RWPE2 (cell line): ENCODE measurements around the gene OTP.

Source experiments
- ATAC-seq: fragments of 200-7000 bp; cut with Tn5 transposase; 3 replicates; pipeline ENCODE4 v1.9.1; 2021; ENCODE audit warnings: low read depth
- DNase-seq: peaks from one replicate; pipeline ENCODE4 v3.0.0-alpha.2; 2020; ENCODE audit warnings: low spot score
- H3K27ac ChIP-seq: fragments of 450-650 bp; 2 replicates; pipeline ENCODE4 v1.5.1; 2017; ENCODE audit warnings: mild to moderate bottlenecking; ENCODE audit not compliant: poor library complexity, severe bottlenecking
- H3K27me3 ChIP-seq: fragments of 250-450 bp; sonication (Bioruptor Pico); 2 replicates; pipeline ENCODE4 v1.5.1; 2021; ENCODE audit warnings: mild to moderate bottlenecking, moderate library complexity; ENCODE audit not compliant: insufficient read depth, poor library complexity, severe bottlenecking
- H3K36me3 ChIP-seq: fragments of 250-450 bp; sonication (Bioruptor Pico); 2 replicates; pipeline ENCODE4 v1.5.1; 2020; ENCODE audit warnings: low read depth, mild to moderate bottlenecking, moderate library complexity
- H3K4me1 ChIP-seq: fragments of 250-450 bp; sonication (Bioruptor Pico); 2 replicates; pipeline ENCODE4 v1.5.1; 2021; ENCODE audit warnings: mild to moderate bottlenecking, moderate library complexity; ENCODE audit not compliant: insufficient read depth, poor library complexity, severe bottlenecking
- H3K4me3 ChIP-seq: fragments of 250-450 bp; sonication (Bioruptor Pico); 2 replicates; pipeline ENCODE4 v1.5.1; 2021; ENCODE audit warnings: mild to moderate bottlenecking, moderate library complexity; ENCODE audit not compliant: severe bottlenecking
- H3K9me3 ChIP-seq: fragments of 250-450 bp; sonication (Bioruptor Pico); 2 replicates; pipeline ENCODE4 v1.5.1; 2021; ENCODE audit warnings: mild to moderate bottlenecking, moderate library complexity; ENCODE audit not compliant: severe bottlenecking
- TF ChIP-seq, protein P1 (sequence below): fragments of 450-650 bp; IDR thresholded peaks from one replicate; pipeline ENCODE4 v1.5.1; 2017; ENCODE audit warnings: mild to moderate bottlenecking, moderate library complexity; ENCODE audit not compliant: poor library complexity, severe bottlenecking

The OTP gene

GRCh38 chr5:77643654-77644370 is 5.3 kb upstream of the OTP start:
- Histone ChIP-seq H3K4me1 (no peaks in the 10 kb centered on the region), H3K4me3 (no peak overlapping the region), H3K27ac (no peak overlapping the region), H3K9me3 (no peaks in the 10 kb centered on the region), H3K36me3 (no peaks in the 10 kb centered on the region), H3K27me3 (peaks cover 97% of the 10 kb centered on the region)
- DNase-seq (no peak), ATAC-seq (no peak)
- TF ChIP-seq, protein P1, sequence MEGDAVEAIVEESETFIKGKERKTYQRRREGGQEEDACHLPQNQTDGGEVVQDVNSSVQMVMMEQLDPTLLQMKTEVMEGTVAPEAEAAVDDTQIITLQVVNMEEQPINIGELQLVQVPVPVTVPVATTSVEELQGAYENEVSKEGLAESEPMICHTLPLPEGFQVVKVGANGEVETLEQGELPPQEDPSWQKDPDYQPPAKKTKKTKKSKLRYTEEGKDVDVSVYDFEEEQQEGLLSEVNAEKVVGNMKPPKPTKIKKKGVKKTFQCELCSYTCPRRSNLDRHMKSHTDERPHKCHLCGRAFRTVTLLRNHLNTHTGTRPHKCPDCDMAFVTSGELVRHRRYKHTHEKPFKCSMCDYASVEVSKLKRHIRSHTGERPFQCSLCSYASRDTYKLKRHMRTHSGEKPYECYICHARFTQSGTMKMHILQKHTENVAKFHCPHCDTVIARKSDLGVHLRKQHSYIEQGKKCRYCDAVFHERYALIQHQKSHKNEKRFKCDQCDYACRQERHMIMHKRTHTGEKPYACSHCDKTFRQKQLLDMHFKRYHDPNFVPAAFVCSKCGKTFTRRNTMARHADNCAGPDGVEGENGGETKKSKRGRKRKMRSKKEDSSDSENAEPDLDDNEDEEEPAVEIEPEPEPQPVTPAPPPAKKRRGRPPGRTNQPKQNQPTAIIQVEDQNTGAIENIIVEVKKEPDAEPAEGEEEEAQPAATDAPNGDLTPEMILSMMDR = no peak

GRCh38 chr5:77642738-77643653 is 4.5 kb upstream of the OTP start:
- no peak for ATAC-seq
- TF ChIP-seq, protein P1 = no peak
- no peak for DNase-seq
- H3K27me3 ChIP-seq = peaks cover 97% of the 10 kb centered on the region
- H3K4me1 ChIP-seq = no peaks in the 10 kb centered on the region
- no peaks in the 10 kb centered on the region for H3K9me3 ChIP-seq
- no peaks in the 10 kb centered on the region for H3K36me3 ChIP-seq
- H3K4me3 ChIP-seq = no peak overlapping the region
- no peak overlapping the region for H3K27ac ChIP-seq

- Histone ChIP-seq H3K9me3 (no peaks in the 10 kb centered on the region), H3K4me1 (no peaks in the 10 kb centered on the region), H3K4me3 (no peak overlapping the region), H3K27me3 (peaks cover 99% of the 10 kb centered on the region), H3K27ac (no peak overlapping the region), H3K36me3 (no peaks in the 10 kb centered on the region)
- ATAC-seq = no peak
- TF ChIP-seq, protein P1 = no peak
- no peak for DNase-seq
Measured at GRCh38 chr5:77641963-77642737, 3.6 kb upstream of the OTP start.

DNA sequence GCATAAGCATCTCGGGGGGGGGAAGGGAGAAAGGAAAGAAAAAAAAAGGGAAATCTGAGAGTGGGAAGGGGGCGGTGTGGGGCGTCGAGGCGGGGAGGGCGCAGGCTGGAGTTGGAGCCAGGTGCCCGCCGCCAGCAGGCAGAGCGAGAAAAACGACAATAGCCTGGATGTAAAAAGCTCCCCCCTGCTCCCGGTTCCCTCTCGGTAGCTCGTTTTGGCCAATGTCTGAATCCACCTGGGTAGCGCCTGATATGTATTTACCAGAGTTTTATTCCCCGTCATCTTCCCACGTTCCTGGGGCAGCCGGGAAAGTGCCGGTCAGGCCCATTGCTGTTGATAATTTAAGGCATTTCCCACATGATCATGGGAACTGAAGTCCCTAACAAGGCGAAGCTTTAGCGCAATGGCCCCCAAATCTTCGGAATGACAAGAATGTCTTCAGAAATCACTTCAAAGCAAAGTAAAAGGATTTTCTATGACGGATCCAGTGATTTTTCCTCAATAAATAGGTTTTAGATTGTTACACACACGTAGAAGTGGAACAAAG is 3.0 kb upstream of the OTP start:
- TF ChIP-seq, protein P1 = no peak
- Histone ChIP-seq H3K4me1 (no peaks in the 10 kb centered on the region), H3K27me3 (peaks cover 99% of the 10 kb centered on the region), H3K36me3 (no peaks in the 10 kb centered on the region), H3K27ac (no peak overlapping the region), H3K4me3 (no peak overlapping the region), H3K9me3 (no peaks in the 10 kb centered on the region)
- DNase-seq (no peak), ATAC-seq (no peak)
